T-helper 1 cell (primary cell): ENCODE measurements around the gene L3MBTL3.

Experiments used
- DNase-seq, 5 donors: peaks; one replicate each; pipeline ENCODE4 v3.0.0-alpha.2; 2012 to 2020
- total RNA-seq, 4 donors: gene quantifications; one replicate each; lab custom pipeline; 2026; lab: John Stamatoyannopoulos, UW

L3MBTL3 gene
- 45.5 to 62.2 (median 57.3) reads per million in 4 donors for total RNA-seq

DNA sequence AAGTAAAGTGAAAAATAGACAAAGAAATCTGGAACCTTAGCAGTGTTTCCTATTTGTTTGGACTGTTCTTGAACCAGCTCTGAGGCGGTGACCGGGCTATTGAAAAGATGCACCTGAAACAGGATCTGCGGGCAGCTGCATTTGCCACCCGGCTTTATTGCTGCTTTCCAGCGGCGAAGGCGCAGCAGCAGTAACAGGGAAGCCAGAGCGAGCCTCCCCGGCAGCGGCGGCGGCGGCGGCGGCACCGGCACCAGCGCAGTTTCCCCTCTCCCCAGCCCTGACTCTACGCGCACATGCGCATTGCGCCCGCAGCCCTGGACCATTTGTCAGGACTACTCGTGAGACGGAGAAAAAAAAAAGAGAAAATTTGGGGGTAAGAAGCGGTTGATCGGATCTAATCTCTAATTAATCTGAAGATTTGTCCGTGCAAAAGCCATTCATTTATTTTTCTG lies at the start of gene L3MBTL3:
Gene L3MBTL3 (plus strand): TSS at position 290 of the 452 bp plus-strand sequence. CDS start 24,119 bp downstream, outside the sequence.
- DNase-seq = peak; percentile 73 to 87 (median 81)

DNA sequence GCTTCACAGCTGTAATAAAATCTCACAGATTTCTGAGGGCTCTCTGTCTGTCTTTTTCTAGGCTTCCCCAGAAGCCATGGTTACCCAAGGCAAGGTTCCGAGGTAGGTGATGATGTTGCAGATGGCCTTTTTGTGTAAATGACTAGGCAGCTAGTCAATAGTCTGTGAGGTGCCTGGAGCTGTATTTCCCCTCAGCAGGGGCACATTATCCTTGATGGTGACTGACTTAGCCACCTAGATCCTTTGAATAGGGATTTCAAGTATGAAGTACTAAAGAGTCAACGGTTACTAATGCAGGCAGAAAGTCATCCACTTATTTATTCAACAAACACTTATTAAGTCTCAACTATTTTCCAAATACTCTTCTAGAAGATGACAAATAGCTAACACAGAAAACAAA lies 49.3 kb upstream of the L3MBTL3 start:
- no peak for DNase-seq

DNA sequence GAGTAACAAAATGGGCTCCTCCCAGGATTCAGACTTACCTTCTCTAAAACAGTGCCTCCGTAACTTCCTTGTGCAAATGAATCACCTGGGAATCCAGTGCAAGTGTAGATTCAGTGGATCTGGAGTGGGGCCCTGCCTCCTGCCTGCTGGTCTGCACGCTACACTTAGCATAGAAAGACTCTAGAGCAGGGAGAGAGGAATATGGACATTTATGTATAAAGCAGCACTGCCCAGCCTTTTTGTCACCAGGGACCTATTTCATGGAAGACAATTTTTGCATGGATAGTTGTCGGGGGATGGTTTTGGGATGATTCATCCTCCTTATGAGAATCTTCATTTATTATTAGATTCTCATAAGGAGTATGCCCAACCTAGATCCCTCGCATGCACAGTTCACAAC lies 42.3 kb upstream of the L3MBTL3 start:
- DNase-seq = no peak

DNA sequence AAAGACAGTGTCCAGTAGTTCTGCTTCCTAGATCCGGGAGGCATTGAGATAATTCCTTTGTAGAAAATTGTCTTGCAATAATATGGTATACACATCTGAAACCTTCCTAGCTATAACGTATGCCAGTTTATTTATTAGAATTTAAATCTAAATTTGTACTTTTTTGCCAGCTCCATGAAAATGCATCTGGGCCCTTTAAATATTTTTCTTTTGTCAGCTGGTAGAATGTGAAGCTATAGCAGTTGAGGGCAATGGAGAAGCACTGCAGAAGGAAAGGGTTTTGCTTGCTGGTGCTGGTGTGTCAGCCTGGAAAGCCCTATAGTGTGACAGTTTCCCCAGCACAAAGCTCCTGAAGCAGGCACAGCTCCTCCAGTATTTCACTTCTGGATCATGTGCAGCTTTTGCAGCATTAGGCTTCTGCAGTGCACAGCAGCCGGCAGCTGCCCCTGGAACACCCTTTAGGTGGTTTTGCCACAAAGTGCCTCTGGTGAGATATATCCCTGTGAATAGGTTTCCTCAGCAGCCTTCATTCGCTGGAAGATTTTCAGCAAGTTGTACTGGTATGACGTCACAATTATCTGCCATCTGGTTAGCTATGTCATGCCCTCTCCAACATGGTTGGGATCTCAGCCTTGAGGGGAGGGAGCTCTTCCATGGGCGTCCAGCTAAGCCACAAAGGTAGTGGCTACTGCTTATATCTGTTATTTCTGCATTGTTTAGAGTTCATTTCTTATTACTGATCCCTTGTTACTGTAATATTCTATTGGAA lies 40.0 kb upstream of the L3MBTL3 start:
- no peak for DNase-seq

DNA sequence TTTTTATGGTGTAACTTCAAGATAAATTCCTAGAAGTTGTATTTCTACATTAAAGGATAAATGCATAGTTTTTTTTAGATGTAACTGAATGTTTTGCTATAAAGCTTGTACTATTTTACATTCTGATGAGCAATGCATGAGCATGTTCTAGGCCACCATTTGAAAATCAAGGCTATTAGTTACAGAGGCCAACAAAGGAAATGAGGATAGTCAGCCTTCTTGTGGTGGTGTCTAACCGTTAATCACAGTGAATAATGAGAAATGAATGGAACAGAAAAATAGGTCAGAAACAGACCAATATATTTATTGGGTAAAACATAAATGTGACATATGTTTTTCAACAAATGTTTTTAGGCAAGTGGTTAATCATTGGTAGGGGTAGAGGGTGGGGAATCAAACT lies 37.6 kb upstream of the L3MBTL3 start:
- DNase-seq = no peak

DNA sequence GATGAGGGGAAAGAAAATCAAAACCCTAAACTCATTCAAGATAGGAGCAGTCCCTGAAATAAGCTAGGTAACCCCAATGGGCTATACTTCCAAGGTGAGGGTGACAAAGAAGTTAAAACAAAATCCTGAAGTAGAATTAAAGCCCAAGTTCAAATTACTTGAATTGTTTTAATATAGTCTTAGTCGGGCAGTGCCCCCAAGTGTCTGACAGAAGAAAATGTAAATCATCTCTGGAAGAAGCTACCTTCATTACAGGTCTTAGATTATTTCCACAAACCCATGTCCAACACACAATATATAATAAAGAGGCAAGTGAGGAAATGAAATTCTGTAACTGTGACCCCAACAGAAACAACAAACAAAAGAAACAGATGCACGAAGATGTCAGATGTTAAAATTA lies 36.8 kb upstream of the L3MBTL3 start:
- no peak for DNase-seq

DNA sequence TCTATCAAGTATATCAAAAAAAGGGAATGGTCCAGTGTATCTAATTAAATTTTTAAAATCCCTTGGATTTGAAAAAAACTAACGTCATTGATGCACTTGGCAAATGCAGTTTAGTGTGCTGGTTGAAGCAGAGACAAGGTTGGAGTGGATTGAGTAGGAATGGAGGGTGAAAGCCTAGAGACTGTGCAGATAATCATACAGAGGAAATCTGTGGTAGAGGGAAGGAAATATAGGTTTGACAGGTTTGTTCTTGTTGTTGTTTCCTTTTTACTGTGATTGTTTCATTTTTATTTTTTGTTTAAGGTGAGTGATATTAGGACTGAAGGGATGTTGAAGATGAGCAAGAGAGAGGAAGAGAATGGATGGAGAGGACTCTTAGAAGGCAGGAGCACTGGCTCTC lies 29.0 kb upstream of the L3MBTL3 start:
- DNase-seq = peak in 1 of 5 donors; percentile 35

DNA sequence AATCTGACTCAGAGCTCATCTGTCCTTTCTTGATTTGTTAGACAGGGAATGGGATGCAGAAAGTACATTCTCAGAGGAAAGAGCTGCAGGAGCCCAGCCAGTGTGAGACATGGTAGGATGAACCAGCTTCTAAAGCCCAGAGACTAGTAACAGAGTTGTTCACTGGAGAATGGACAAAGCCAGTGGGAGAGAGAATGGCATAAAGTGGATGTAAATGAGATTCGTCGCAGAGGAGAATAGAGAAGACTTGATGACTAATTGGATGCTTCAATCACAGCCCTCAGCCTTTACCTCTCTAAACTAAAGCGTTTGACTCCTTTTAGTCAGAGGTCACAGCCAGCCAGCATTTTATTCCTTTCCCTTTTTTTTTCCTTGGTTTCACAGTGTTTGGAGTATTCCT lies 25.5 kb upstream of the L3MBTL3 start:
- DNase-seq = no peak

DNA sequence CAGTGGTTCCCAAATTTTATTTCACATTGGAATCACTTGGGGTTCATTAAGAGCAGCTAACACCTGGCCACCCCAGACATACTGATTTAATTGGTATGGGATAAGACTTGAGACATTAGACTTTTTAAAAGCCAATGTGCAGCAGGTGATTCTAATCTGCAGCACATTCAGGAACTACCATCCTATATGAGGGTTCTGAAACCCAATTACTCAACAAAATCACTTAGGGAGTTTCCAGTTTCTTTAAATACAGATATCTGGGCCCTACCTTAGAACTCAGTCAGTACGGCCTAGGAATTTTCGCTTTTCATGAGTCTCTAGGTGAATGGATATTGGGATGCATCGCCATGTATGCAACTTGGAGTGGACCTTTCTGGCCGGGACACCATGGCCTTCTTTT lies 24.0 kb upstream of the L3MBTL3 start:
- DNase-seq = no peak

DNA sequence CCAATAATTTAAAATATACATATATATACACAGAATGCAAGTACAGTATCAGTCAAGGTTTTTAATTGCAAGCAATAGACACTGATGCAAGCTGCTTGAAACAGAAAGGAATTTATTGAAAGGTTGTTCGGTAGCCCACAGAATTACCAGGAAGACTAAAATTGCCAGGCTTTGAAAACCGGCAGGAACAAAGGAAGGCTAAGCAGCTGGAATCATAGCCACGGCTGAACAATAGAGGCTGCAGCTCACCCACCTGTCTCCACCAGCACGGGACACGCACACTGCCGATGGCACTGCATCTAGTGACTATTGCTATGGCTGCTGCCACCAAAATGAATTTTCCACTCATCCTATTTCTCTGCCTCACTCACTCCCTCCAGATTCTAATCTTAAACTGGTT lies 22.0 kb upstream of the L3MBTL3 start:
- no peak for DNase-seq

DNA sequence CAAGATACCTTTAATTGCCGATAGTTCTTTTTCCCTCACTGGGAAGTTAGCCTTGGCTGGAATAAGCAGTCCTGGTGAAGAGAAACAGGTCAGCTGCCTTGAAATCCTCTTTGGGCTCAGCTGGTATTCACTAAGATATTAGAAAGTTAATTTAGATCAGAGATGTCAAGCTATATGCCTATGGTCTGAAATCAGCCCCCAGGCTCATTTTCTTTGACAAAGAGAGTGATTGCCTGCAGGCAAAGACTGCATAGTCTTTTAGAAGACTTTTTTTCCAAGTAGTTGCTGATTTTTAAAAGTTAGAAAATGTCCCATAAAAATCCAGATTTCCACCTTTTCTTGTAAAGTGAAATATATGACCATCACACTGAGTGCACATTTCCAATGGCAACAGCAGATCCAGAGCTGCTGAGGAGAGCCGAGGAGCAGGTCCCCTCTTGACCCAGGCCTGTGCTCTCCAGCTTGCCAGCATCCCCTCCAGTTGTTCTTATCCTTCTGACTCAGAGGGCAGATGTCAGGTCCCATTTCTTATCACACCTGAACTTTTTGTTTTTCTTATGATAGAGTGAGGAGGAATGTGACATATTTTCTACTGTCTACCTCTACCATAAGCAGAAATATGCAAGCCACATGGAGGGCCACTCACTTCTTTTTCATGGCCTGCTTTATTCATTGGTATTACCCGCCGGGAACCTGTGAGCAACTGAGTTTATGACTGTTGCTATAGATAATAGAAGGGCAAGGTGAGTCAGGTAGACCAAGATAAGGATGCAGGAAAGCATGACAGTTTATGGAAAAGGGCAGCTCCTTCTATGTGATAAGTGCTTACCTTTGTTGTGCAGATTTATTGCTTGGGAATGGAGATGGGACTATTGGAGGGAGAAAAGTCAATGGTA lies 17.6 kb upstream of the L3MBTL3 start:
- no peak for DNase-seq

DNA sequence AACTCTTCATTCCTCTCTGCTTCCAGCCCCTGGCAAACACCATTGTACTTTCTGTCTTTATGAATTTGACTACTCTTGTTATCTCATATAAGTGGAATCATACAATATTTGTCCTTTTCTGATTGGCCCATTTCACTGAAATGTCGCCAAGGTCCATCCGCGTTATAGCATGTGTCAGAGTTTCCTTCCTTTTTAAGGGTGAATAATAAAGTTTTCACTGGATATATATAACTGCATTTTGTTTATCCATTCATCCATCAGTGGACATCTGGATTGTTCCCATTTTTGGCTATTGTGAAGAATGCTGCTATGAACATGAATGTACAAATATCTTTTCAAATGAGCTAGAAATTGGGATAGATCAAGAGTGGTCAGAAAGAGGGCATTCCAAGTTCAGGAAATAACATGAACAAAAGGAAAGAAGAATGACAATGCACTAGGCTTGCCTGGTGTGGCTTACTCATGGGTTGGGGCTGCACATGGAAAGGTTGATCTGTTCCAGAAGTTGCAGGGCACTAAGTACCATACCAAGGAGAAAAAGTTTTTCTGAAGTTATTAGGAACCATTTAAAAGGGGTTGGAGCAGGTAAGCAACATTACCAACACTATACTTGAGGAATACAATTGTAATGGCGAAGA lies 10.0 kb upstream of the L3MBTL3 start:
- no peak for DNase-seq

DNA sequence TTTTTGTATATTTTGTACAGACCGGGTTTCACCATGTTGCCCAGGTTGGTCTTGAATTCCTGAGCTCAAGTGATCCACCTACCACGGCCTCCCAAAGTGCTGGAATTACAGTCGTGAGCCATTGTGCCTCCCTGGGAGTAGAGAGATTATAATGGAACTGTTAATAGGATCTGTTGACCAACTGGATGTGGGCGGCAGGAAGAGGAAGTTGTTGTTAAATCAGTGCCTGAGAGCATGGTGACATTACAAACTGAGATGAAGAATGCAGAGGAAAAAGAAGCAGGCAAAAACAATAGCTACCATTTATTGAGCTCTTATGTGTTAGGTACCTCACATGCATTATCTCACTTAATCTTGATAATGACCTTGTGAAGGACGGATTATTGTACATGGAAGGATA lies 9.2 kb upstream of the L3MBTL3 start:
- no peak for DNase-seq

DNA sequence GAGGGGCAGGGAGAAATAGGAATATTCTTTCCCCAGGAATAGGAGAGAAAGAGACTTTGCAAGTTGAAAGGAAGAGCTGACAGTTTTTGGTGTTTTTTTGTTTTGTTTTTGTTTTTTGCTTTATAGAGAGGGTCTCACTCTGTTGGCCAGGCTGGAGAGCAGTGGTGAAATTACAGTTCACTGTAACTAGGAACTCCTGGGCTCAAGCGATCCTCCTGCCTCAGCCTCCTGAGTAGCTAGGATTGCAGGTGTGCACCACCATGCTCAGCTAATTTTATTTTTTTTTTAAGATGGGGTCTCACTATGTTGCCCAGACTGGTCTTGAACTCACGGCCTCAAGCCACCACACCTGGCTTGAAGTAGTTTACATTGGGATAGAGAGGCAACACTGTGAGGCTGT lies 8.0 kb upstream of the L3MBTL3 start:
- no peak for DNase-seq

DNA sequence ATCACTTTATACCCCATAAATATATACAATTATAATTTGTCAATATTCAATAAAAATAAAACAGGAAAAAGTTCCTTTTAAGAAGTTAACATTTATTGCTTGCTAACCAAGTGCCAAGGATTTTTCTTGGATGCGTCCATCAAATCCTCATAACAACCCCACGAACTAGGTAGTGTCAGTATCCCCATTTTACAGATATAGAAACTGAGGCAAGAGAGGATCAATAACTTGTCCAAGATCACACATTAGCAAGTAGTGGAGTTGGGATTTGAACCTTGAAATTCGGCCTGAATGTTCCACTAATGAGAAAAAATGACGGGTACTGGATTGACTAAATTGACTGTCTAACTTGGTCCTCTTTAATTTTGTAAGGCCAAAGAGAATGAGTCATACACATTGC lies 5.7 kb upstream of the L3MBTL3 start:
- no peak for DNase-seq

DNA sequence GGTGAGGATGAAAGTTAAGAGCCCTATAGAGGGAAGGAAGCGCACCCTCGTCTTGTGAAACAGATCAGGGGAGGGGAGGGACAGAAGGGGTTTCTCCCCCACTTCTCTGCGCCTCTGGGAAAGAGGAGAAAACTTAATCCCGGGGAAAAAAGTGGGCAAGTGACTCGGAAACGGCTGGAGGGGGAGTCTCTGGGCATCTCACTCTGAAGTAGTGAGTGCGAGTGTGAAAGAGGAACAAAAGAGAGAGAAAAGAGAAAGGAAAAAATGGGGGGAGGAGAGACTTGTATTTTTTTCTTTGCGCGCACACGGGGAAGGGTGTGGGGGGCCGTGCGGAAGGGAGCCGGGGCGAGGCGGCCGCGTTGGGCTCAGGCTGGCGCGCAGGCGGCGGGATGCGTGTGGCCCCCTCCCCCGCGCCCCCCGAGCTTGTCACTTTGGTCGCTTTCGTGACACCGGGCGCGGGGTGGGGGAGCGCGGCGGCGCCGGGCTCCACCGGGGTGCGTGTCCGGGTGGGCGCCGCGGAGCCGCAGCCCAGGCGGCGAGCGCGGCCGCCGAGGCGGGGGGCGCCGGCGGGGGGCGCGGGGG lies 454 bp downstream of the L3MBTL3 start:
- DNase-seq = peak in 3 of 5 donors; percentile 21 to 37 (median 25)

DNA sequence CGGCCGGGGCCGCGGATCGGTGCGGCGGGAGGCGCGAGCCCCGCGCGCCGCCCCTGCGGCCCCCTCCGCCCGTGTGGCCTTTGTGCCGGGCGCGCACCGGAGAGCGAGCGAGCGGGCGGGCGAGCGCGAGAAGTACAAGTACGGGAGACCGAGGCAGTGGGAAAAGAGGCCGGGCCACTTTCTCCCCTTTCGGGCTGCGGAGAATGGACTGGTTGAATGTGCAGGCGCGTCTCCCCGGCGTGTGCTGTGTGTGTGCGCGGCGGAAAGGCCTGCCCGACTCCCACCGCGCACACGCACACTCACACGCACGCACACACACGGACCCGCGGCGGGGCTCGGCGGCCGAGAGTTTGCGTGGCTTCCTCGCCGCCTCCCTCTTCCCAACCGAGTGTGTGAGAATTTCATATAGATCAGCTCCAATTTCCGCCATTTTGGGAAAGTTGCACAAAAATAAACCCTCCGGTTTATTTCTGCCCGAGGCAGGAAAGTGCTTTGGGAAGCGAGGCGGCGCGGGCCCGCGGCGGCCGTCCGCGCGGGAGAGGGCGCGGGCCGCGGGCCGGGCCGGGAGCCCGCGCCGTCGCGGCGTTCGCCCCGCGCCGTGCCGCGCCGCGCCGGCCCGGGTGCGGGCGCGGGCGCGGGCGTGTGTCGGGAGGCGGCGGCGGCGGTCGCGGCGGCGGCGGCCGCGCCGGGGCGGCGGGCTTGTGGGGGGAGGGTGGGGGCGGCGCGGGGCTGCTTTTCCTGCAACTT lies 1.1 kb downstream of the L3MBTL3 start:
- DNase-seq = peak; percentile 11 to 49 (median 19)

DNA sequence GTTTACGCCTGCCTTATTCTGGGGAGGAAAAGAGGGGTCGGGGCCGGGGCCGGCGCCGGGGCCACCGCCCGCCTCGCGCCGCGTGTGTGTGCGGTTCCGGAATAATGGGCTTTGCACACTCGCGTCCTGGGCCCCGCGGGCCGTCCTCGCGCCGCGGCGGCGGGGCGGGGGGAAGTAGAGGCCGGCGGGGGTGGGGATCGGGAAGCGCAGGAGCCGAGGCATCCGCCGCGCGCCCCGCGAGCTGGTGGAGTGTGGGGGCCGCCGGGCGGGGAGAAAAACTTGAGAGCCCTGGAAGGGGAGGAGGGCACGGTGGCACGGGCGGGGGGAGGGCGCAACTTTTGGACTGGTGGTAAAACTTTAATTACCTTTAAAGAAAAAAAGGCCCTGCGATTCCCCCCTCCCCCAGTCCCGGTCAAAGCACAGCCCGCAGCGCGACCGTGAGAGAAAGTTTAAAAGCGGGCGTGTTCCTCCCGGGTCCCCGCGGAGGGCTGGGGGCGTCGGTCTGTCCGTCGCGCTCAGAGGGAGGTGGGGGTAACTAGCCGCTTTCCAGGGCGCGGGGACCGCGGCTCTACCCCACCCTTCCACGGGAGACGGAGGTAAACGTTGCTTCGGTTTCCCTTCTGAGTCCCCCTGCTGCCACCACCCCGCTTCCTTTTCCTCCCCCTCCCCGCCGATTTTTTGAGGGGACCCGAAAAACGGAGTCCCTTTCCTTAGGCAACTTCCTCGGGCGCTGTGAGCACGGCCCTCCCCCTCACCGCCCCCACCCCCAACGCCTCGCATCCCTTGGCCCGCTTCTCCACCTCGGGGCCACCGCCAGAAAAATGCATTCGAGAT lies 1.9 kb downstream of the L3MBTL3 start:
- peak; percentile 16 to 46 (median 37) for DNase-seq

DNA sequence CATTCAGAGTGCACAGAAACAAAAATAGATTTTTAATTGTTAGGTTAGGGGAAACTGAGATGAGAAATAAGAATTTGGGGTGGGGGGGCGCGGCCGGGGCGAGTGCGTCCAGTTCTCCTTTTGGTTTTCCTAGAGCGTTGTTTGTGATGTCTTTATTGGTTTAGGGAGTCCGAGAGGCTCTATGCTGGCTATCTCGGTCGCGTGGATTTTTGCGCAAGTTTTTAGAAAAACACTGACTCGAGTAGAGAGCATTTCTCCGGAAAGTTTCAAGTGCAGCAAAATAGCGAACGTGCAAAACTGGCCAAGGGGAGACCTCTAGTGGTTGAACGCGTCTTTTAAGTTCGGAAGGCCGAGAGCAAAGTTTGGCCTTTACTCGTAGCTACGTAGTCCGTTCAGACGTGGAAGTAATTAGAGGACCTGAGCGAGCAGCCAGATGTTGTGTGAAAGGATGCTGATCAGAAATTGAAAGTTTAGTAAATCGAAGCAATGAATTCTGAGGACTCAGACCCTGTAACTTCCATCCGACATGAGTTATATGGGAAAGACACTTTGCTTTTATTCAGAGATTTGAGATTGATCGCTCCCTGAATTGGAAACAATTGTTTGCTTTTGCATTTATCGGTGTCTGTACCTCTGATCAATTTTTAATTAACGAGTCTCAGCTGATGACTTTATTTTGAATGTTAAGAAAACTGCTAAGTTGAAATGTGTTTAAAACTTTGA lies 2.7 kb downstream of the L3MBTL3 start:
- DNase-seq = peak; percentile 39 to 86 (median 65)

DNA sequence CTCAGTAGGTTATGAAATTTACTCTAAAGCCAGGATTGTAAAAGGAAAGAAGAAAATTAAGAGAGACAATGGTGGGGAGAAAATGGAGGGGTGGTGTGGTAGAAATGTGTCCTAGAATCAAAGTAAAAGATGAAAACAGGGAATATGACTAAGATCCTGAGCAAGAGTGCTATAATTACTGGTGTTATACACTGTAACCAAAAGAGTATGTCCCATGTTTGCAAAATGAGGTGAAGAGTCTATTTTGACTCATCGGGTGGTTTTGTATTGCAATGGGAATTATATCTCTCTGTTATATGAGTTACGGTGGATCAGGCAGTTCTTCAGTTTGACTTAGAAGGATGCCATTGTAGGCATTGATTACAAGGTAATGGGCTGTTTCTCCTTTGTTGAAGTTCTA lies 8.5 kb downstream of the L3MBTL3 start:
- DNase-seq = no peak
